Stimulated activated memory B cell treated with anti-CD40 and anti-IgM and Interleukin-4, amounts not matched to agents 10 μg/mL and 1 μg/mL and 100 μg/mL, for 72 hours (primary cell): Measurements from ENCODE around the gene ARFGAP2.

Experiments used
- ATAC-seq: fragments of 150-1000 bp; cut with Tn5 transposase; 2 replicates; pipeline ENCODE4 v1.10.0; 2021
- H3K27ac Mint-ChIP-seq: one replicate; pipeline ENCODE4 v1.8.0; 2022; ENCODE audit warnings: mild to moderate bottlenecking, mixed read lengths
- H3K27me3 Mint-ChIP-seq: one replicate; pipeline ENCODE4 v1.8.0; 2022; ENCODE audit warnings: mixed read lengths
- H3K36me3 Mint-ChIP-seq: one replicate; pipeline ENCODE4 v1.8.0; 2022; ENCODE audit warnings: mixed read lengths
- H3K4me1 Mint-ChIP-seq: one replicate; pipeline ENCODE4 v1.8.0; 2022; ENCODE audit warnings: mixed read lengths
- H3K4me3 Mint-ChIP-seq: one replicate; pipeline ENCODE4 v1.8.0; 2022; ENCODE audit warnings: mild to moderate bottlenecking, moderate library complexity, mixed read lengths
- H3K9me3 Mint-ChIP-seq: one replicate; pipeline ENCODE4 v1.8.0; 2022; ENCODE audit warnings: mixed read lengths

ARFGAP2 gene

GRCh38 chr11:47152126-47152952, 24.3 kb downstream of the ARFGAP2 start:
- Mint-ChIP-seq H3K36me3 (peaks cover 11% of the 10 kb centered on the region), H3K27me3 (no peaks in the 10 kb centered on the region), H3K4me3 (no peak overlapping the region), H3K27ac (no peak overlapping the region), H3K9me3 (no peaks in the 10 kb centered on the region), H3K4me1 (peaks cover 36% of the 10 kb centered on the region)
- no peak for ATAC-seq

GRCh38 chr11:47149782-47150181, 26.9 kb downstream of the ARFGAP2 start:
- Mint-ChIP-seq H3K4me1 (peaks cover 28% of the 10 kb centered on the region), H3K27ac (no peak overlapping the region), H3K27me3 (no peaks in the 10 kb centered on the region), H3K4me3 (no peak overlapping the region), H3K9me3 (no peaks in the 10 kb centered on the region), H3K36me3 (peaks cover 11% of the 10 kb centered on the region)
- ATAC-seq: no peak

- Mint-ChIP-seq H3K27me3 (no peaks in the 10 kb centered on the region), H3K9me3 (no peaks in the 10 kb centered on the region), H3K27ac (no peak overlapping the region), H3K4me1 (peaks cover 24% of the 10 kb centered on the region), H3K36me3 (peaks cover 11% of the 10 kb centered on the region), H3K4me3 (no peak overlapping the region)
- ATAC-seq: no peak
These were observed 27.7 kb downstream of the ARFGAP2 start for GRCh38 chr11:47148903-47149531.

- no peaks in the 10 kb centered on the region for H3K9me3 Mint-ChIP-seq
- H3K4me1 Mint-ChIP-seq: peaks cover 22% of the 10 kb centered on the region
- no peak overlapping the region for H3K27ac Mint-ChIP-seq
- H3K36me3 Mint-ChIP-seq: peaks cover 11% of the 10 kb centered on the region
- no peak for ATAC-seq
- no peak overlapping the region for H3K4me3 Mint-ChIP-seq
- H3K27me3 Mint-ChIP-seq: no peaks in the 10 kb centered on the region
These were observed 28.4 kb downstream of the ARFGAP2 start for GRCh38 chr11:47148270-47148669.

- no peaks in the 10 kb centered on the region for H3K27me3 Mint-ChIP-seq
- H3K4me3 Mint-ChIP-seq: no peak overlapping the region
- no peak overlapping the region for H3K27ac Mint-ChIP-seq
These were observed 29.0 kb downstream of the ARFGAP2 start for GRCh38 chr11:47147681-47148080.

GRCh38 chr11:47147250-47147649, 29.4 kb downstream of the ARFGAP2 start:
- H3K27me3 Mint-ChIP-seq: no peaks in the 10 kb centered on the region
- no peak overlapping the region for H3K4me3 Mint-ChIP-seq
- no peak overlapping the region for H3K27ac Mint-ChIP-seq
- no peaks in the 10 kb centered on the region for H3K9me3 Mint-ChIP-seq
- peaks cover 12% of the 10 kb centered on the region for H3K4me1 Mint-ChIP-seq
- peaks cover 11% of the 10 kb centered on the region for H3K36me3 Mint-ChIP-seq
- no peak for ATAC-seq

More at GRCh38 chr11:47147681-47148080, 29.0 kb downstream of the ARFGAP2 start:
- H3K9me3 Mint-ChIP-seq: no peaks in the 10 kb centered on the region
- peaks cover 16% of the 10 kb centered on the region for H3K4me1 Mint-ChIP-seq
- peaks cover 11% of the 10 kb centered on the region for H3K36me3 Mint-ChIP-seq
- ATAC-seq: no peak

GRCh38 chr11:47144541-47144940, 32.1 kb downstream of the ARFGAP2 start:
- Mint-ChIP-seq H3K4me1 (no peaks in the 10 kb centered on the region), H3K36me3 (peaks cover 11% of the 10 kb centered on the region), H3K27me3 (no peaks in the 10 kb centered on the region), H3K4me3 (no peak overlapping the region), H3K9me3 (no peaks in the 10 kb centered on the region), H3K27ac (no peak overlapping the region)
- ATAC-seq: no peak

GRCh38 chr11:47143322-47143721, 33.4 kb downstream of the ARFGAP2 start:
- ATAC-seq: no peak
- Mint-ChIP-seq H3K36me3 (peaks cover 14% of the 10 kb centered on the region), H3K27me3 (no peaks in the 10 kb centered on the region), H3K9me3 (no peaks in the 10 kb centered on the region), H3K4me1 (no peaks in the 10 kb centered on the region), H3K27ac (no peak overlapping the region), H3K4me3 (no peak overlapping the region)

GRCh38 chr11:47139878-47140277, 36.8 kb downstream of the ARFGAP2 start:
- Mint-ChIP-seq H3K27ac (no peak overlapping the region), H3K4me3 (no peak overlapping the region)

GRCh38 chr11:47137476-47137875, 39.2 kb downstream of the ARFGAP2 start:
- no peak for ATAC-seq
- Mint-ChIP-seq H3K27ac (no peak overlapping the region), H3K4me1 (no peaks in the 10 kb centered on the region), H3K27me3 (no peaks in the 10 kb centered on the region), H3K4me3 (no peak overlapping the region), H3K36me3 (peaks cover 25% of the 10 kb centered on the region), H3K9me3 (no peaks in the 10 kb centered on the region)

More at GRCh38 chr11:47139878-47140277, 36.8 kb downstream of the ARFGAP2 start:
- ATAC-seq: no peak
- H3K4me1 Mint-ChIP-seq: no peaks in the 10 kb centered on the region
- no peaks in the 10 kb centered on the region for H3K27me3 Mint-ChIP-seq
- peaks cover 25% of the 10 kb centered on the region for H3K36me3 Mint-ChIP-seq
- H3K9me3 Mint-ChIP-seq: no peaks in the 10 kb centered on the region

GRCh38 chr11:47136921-47137320, 39.8 kb downstream of the ARFGAP2 start:
- Mint-ChIP-seq H3K4me3 (no peak overlapping the region), H3K4me1 (no peaks in the 10 kb centered on the region), H3K36me3 (peaks cover 25% of the 10 kb centered on the region), H3K9me3 (no peaks in the 10 kb centered on the region), H3K27ac (no peak overlapping the region), H3K27me3 (no peaks in the 10 kb centered on the region)
- ATAC-seq: no peak

- H3K27ac Mint-ChIP-seq: no peak overlapping the region
- ATAC-seq: no peak
- no peaks in the 10 kb centered on the region for H3K4me1 Mint-ChIP-seq
- H3K27me3 Mint-ChIP-seq: no peaks in the 10 kb centered on the region
- H3K4me3 Mint-ChIP-seq: no peak overlapping the region
- H3K36me3 Mint-ChIP-seq: peaks cover 25% of the 10 kb centered on the region
- no peaks in the 10 kb centered on the region for H3K9me3 Mint-ChIP-seq
These were observed 40.4 kb downstream of the ARFGAP2 start for GRCh38 chr11:47136327-47136726.

GRCh38 chr11:47132981-47133380, 43.7 kb downstream of the ARFGAP2 start:
- ATAC-seq: no peak
- Mint-ChIP-seq H3K9me3 (no peaks in the 10 kb centered on the region), H3K27me3 (no peaks in the 10 kb centered on the region), H3K4me1 (no peaks in the 10 kb centered on the region), H3K36me3 (peaks cover 15% of the 10 kb centered on the region), H3K4me3 (no peak overlapping the region), H3K27ac (no peak overlapping the region)

- Mint-ChIP-seq H3K9me3 (no peaks in the 10 kb centered on the region), H3K36me3 (peaks cover 10% of the 10 kb centered on the region), H3K27me3 (no peaks in the 10 kb centered on the region), H3K4me3 (no peak overlapping the region), H3K4me1 (no peaks in the 10 kb centered on the region), H3K27ac (no peak overlapping the region)
- no peak for ATAC-seq
These were observed 44.2 kb downstream of the ARFGAP2 start for GRCh38 chr11:47132490-47132889.

GRCh38 chr11:47131136-47131535, 45.5 kb downstream of the ARFGAP2 start:
- ATAC-seq: no peak
- Mint-ChIP-seq H3K9me3 (no peaks in the 10 kb centered on the region), H3K27me3 (no peaks in the 10 kb centered on the region), H3K27ac (no peak overlapping the region), H3K4me3 (no peak overlapping the region), H3K36me3 (no peaks in the 10 kb centered on the region), H3K4me1 (no peaks in the 10 kb centered on the region)

GRCh38 chr11:47130543-47130942, 46.1 kb downstream of the ARFGAP2 start:
- Mint-ChIP-seq H3K4me3 (no peak overlapping the region), H3K36me3 (no peaks in the 10 kb centered on the region), H3K27me3 (no peaks in the 10 kb centered on the region), H3K27ac (no peak overlapping the region), H3K9me3 (no peaks in the 10 kb centered on the region), H3K4me1 (no peaks in the 10 kb centered on the region)
- no peak for ATAC-seq
